GM19468 (cell line): Measurements from ENCODE around the gene VCY1B.
"Not testable (repeated sequence)": the region's sequence is repeated elsewhere in the genome, so short reads cannot be mapped to it uniquely, and the experiment has no call there.

Source experiments
- ATAC-seq: cut with Tn5 transposase; IDR thresholded peaks from one replicate; pipeline ENCODE4 v1.9.1; 2021; ENCODE audit warnings: mild to moderate bottlenecking, moderate library complexity, moderate number of reproducible peaks; ENCODE audit not compliant: unreplicated experiment; ENCODE audit errors: extremely low read depth

Gene VCY1B

GRCh38 chrY:14055927-14056326, at the start of gene VCY1B:
Gene VCY1B (plus strand): TSS chrY:14056227. CDS start chrY:14056290, 63 bp downstream.
- ATAC-seq: not testable (repeated sequence)

- ATAC-seq: not testable (repeated sequence)
Measured at GRCh38 chrY:14011916-14012315, 44.1 kb upstream of the VCY1B start.

- not testable (repeated sequence) for ATAC-seq
Measured at GRCh38 chrY:14030395-14030794, 25.6 kb upstream of the VCY1B start.

GRCh38 chrY:14085877-14086276, 29.9 kb downstream of the VCY1B start:
- no peak for ATAC-seq
